IMR-90 (cell line): ENCODE measurements around the gene PPFIA2. TPM values are rescaled to one million over a fixed set of nuclear protein-coding genes. Genes with fewer than 3 reads are reported as not detected.

Source experiments
- ATAC-seq: fragments of 200-7000 bp; cut with Tn5 transposase; 2 replicates; pipeline ENCODE4 v1.9.1; 2020; ENCODE audit warnings: low read depth, mild to moderate bottlenecking, moderate library complexity
- BruUV-seq: library from RNA; stranded (reverse); fragments of 400-500 nt; replicated peaks from 2 replicates; lab custom pipeline; 2021; lab: Mats Ljungman, UMichigan
- CTCF ChIA-PET: fragments of 300-600 bp; formaldehyde crosslinking; extraction: SDS; loops from one replicate; lab custom pipeline; 2021; ENCODE audit warnings: antibody characterized with exemption; lab: Yijun Ruan, JAX
- POLR2A ChIA-PET: fragments of 300-600 bp; sonication (Branson Sonifier 250); formaldehyde crosslinking; loops from one replicate; lab custom pipeline; 2022; ENCODE audit warnings: antibody characterized with exemption; ENCODE audit not compliant: unreplicated experiment; lab: Charles Lee
- DNase-seq: peaks from one replicate; pipeline ENCODE4 v3.0.0; 2013
- H2AFZ ChIP-seq: replicated peaks from 2 replicates; pipeline ENCODE3; 2013; ENCODE audit warnings: low read length, mild to moderate bottlenecking; ENCODE audit not compliant: poor library complexity
- H2AK5ac ChIP-seq: 2 replicates; pipeline ENCODE4 v1.6.1; 2013; ENCODE audit warnings: low read depth, low read length, inconsistent platforms
- H2AK9ac ChIP-seq: replicated peaks from 2 replicates; pipeline ENCODE3; 2013; ENCODE audit warnings: mild to moderate bottlenecking, low read depth, low read length, moderate library complexity; ENCODE audit not compliant: poor library complexity
- H2BK120ac ChIP-seq: 2 replicates; pipeline ENCODE4 v1.6.1; 2013; ENCODE audit warnings: low read depth, low read length, inconsistent platforms
- H2BK15ac ChIP-seq: 3 replicates; pipeline ENCODE4 v1.6.1; 2013; ENCODE audit warnings: low read depth, low read length, inconsistent platforms
- H2BK20ac ChIP-seq: 2 replicates; pipeline ENCODE4 v1.6.1; 2013; ENCODE audit warnings: low read depth, mild to moderate bottlenecking, inconsistent platforms, low read length, moderate library complexity
- H2BK5ac ChIP-seq: 2 replicates; pipeline ENCODE4 v1.6.1; 2013; ENCODE audit warnings: mild to moderate bottlenecking, low read depth, low read length, inconsistent platforms; ENCODE audit not compliant: poor library complexity, severe bottlenecking
- H3K14ac ChIP-seq: replicated peaks from 2 replicates; pipeline ENCODE4 v1.6.1; 2013; ENCODE audit warnings: low read depth, low read length, inconsistent platforms
- H3K18ac ChIP-seq: 2 replicates; pipeline ENCODE4 v1.6.1; 2013; ENCODE audit warnings: low read depth, low read length, control low read depth
- H3K23ac ChIP-seq: 2 replicates; pipeline ENCODE4 v1.6.1; 2013; ENCODE audit warnings: low read depth, low read length, inconsistent platforms
- H3K27ac ChIP-seq: 2 replicates; pipeline ENCODE4 v1.5.1; 2013; ENCODE audit warnings: mild to moderate bottlenecking, control low read depth, low read length; ENCODE audit not compliant: insufficient read depth
- H3K27me3 ChIP-seq: 2 replicates; pipeline ENCODE4 v1.6.1; 2013; ENCODE audit warnings: low read length; ENCODE audit not compliant: control insufficient read depth, insufficient read depth
- H3K36me3 ChIP-seq: 2 replicates; pipeline ENCODE4 v1.6.1; 2013; ENCODE audit warnings: low read length, mixed read lengths; ENCODE audit not compliant: control insufficient read depth, insufficient read depth
- H3K4ac ChIP-seq: 2 replicates; pipeline ENCODE4 v1.6.1; 2013; ENCODE audit warnings: low read depth, low read length, inconsistent platforms
- H3K4me1 ChIP-seq: 2 replicates; pipeline ENCODE4 v1.6.1; 2013; ENCODE audit warnings: low read length, mixed read lengths; ENCODE audit not compliant: control insufficient read depth, insufficient read depth
- H3K4me2 ChIP-seq: 2 replicates; pipeline ENCODE4 v1.6.1; 2013; ENCODE audit warnings: low read depth, mild to moderate bottlenecking, control low read depth, low read length, moderate library complexity
- H3K4me3 ChIP-seq: 2 replicates; pipeline ENCODE4 v1.5.1; 2013; ENCODE audit warnings: low read depth, mild to moderate bottlenecking, control low read depth, low read length, moderate library complexity; ENCODE audit not compliant: insufficient read depth
- H3K56ac ChIP-seq: 2 replicates; pipeline ENCODE4 v1.6.1; 2013; ENCODE audit warnings: low read length, inconsistent platforms; ENCODE audit not compliant: insufficient read depth; ENCODE audit errors: extremely low read depth
- H3K79me1 ChIP-seq, 2 experiments: 2 replicates each; pipeline ENCODE4 v1.6.1; 2013; ENCODE audit warnings: low read length in 2 of 2, inconsistent platforms in 1 of 2, low read depth in 1 of 2
- H3K9ac ChIP-seq: 2 replicates; pipeline ENCODE4 v1.6.1; 2013; ENCODE audit warnings: low read depth, low read length, control low read depth
- H3K9me1 ChIP-seq: 2 replicates; pipeline ENCODE4 v1.6.1; 2013; ENCODE audit warnings: low read length, inconsistent platforms; ENCODE audit not compliant: insufficient read depth
- H3K9me3 ChIP-seq: 2 replicates; pipeline ENCODE4 v1.6.1; 2013; ENCODE audit warnings: low read length; ENCODE audit not compliant: control insufficient read depth, insufficient read depth
- H4K20me1 ChIP-seq: 2 replicates; pipeline ENCODE4 v1.6.1; 2013; ENCODE audit warnings: low read length, inconsistent platforms; ENCODE audit not compliant: insufficient read depth
- H4K5ac ChIP-seq: 2 replicates; pipeline ENCODE4 v1.6.1; 2013; ENCODE audit warnings: mild to moderate bottlenecking, low read depth, low read length, control low read depth
- H4K8ac ChIP-seq, 2 experiments: 2 replicates each; pipeline ENCODE4 v1.6.1; 2013; ENCODE audit warnings: low read depth in 2 of 2, low read length in 2 of 2, control low read depth in 1 of 2, inconsistent platforms in 1 of 2
- H4K91ac ChIP-seq: 2 replicates; pipeline ENCODE4 v1.6.1; 2013; ENCODE audit warnings: low read depth, low read length, inconsistent platforms; ENCODE audit not compliant: insufficient read depth
- BHLHE40 ChIP-seq: fragments of 150-350 bp; IDR thresholded peaks from 2 replicates; pipeline ENCODE4 v1.6.1; 2016; ENCODE audit warnings: mild to moderate bottlenecking, low read depth, low read length
- CEBPB ChIP-seq: IDR thresholded peaks from 2 replicates; pipeline ENCODE4 v1.6.1; 2012; ENCODE audit warnings: low read depth, low read length, improper control_type of control experiment
- CHD1 ChIP-seq: IDR thresholded peaks from 2 replicates; pipeline ENCODE4 v1.6.1; 2012; ENCODE audit warnings: low read depth, low read length, improper control_type of control experiment
- CTCF ChIP-seq: conservative IDR thresholded peaks from 2 replicates; pipeline ENCODE4 v1.5.1; 2012; ENCODE audit warnings: mild to moderate bottlenecking, low read depth, low read length, improper control_type of control experiment
- ELK1 ChIP-seq: fragments of 150-350 bp; IDR thresholded peaks from 2 replicates; pipeline ENCODE4 v1.6.1; 2016; ENCODE audit warnings: low read depth, mild to moderate bottlenecking, low read length, moderate library complexity, borderline replicate concordance
- FOS ChIP-seq: fragments of 150-350 bp; IDR thresholded peaks from 2 replicates; pipeline ENCODE4 v1.6.1; 2016; ENCODE audit warnings: low read depth, low read length
- MAFK ChIP-seq: IDR thresholded peaks from 2 replicates; pipeline ENCODE4 v1.6.1; 2012; ENCODE audit warnings: low read depth, low read length, improper control_type of control experiment
- MAZ ChIP-seq: IDR thresholded peaks from 2 replicates; pipeline ENCODE4 v1.6.1; 2012; ENCODE audit warnings: low read depth, mild to moderate bottlenecking, low read length, improper control_type of control experiment, moderate library complexity, borderline replicate concordance
- MXI1 ChIP-seq: IDR thresholded peaks from 2 replicates; pipeline ENCODE4 v1.6.1; 2012; ENCODE audit warnings: low read depth, mild to moderate bottlenecking, low read length, moderate library complexity, borderline replicate concordance
- NFE2L2 ChIP-seq: fragments of 150-350 bp; IDR thresholded peaks from 2 replicates; pipeline ENCODE4 v1.6.1; 2016; ENCODE audit warnings: low read depth, mild to moderate bottlenecking, low read length
- POLR2A ChIP-seq: IDR thresholded peaks from 2 replicates; pipeline ENCODE4 v1.6.1; 2012; ENCODE audit warnings: mild to moderate bottlenecking, low read depth, low read length
- RAD21 ChIP-seq: IDR thresholded peaks from 2 replicates; pipeline ENCODE4 v1.6.1; 2012; ENCODE audit warnings: low read length, improper control_type of control experiment
- RCOR1 ChIP-seq: IDR thresholded peaks from 2 replicates; pipeline ENCODE4 v1.6.1; 2012; ENCODE audit warnings: mild to moderate bottlenecking, low read length, improper control_type of control experiment; ENCODE audit not compliant: insufficient replicate concordance
- RFX5 ChIP-seq: IDR thresholded peaks from 2 replicates; pipeline ENCODE4 v1.8.0; 2012; ENCODE audit warnings: low read depth, mild to moderate bottlenecking, low read length, moderate library complexity
- SMC3 ChIP-seq: fragments of 150-350 bp; IDR thresholded peaks from 2 replicates; pipeline ENCODE4 v1.6.1; 2016; ENCODE audit warnings: low read depth, mild to moderate bottlenecking, antibody characterized with exemption, low read length, moderate library complexity
- USF2 ChIP-seq: fragments of 150-350 bp; IDR thresholded peaks from 2 replicates; pipeline ENCODE4 v1.6.1; 2017; ENCODE audit warnings: mild to moderate bottlenecking, antibody characterized with exemption, low read length, low read depth
- WGBS, 2 experiments: methylation state at CpG; one replicate each; pipeline versions ENCODE4 v1.1.5 to v1.1.7; 2013; ENCODE audit warnings: missing lambda C conversion rate in 2 of 2; ENCODE audit not compliant: insufficient read length in 1 of 2; ENCODE audit errors: extremely low coverage in 2 of 2; 5-methylcytosine and 5-hydroxymethylcytosine counted together
- dilution Hi-C: fragments of 300-500 bp; cut with HindIII; formaldehyde crosslinking; loops from one replicate; pipeline ENCODE4 v1.14.3; 2018; ENCODE audit warnings: low sequenced_read_pairs; ENCODE audit not compliant: unreplicated experiment
- in situ Hi-C: fragments of 300-500 bp; cut with MboI; formaldehyde crosslinking; loops from 3 replicates; pipeline ENCODE4 v1.14.3; 2019; ENCODE audit warnings: low sequenced_read_pairs, inconsistent platforms, mixed read lengths
- intact Hi-C: fragments of 100-400 bp; cut with micrococcal nuclease; formaldehyde crosslinking; loops from 2 replicates; pipeline ENCODE4 v1.10.0; 2022
- polyA plus RNA-seq, 3 experiments: library from polyadenylated mRNA; depleted of rRNA; stranded (reverse); fragments of >200 nt; gene quantifications; 2 replicates each; pipeline ENCODE4 v1.2.3, GENCODE V29; 2012; ENCODE audit warnings: low replicate concordance in 1 of 3
- total RNA-seq: library from RNA; depleted of rRNA; stranded (reverse); fragments of >200 nt; gene quantifications from 2 replicates; pipeline ENCODE4 v1.2.3, GENCODE V29; 2012

The PPFIA2 gene
- total and polyA plus RNA-seq, 2 of the 4 experiments (the other 2 are of a cell fraction) = 0.29 to 1.3 TPM

- no peak overlapping the region for H3K23ac ChIP-seq
- H3K9me3 ChIP-seq = no peaks in the 10 kb centered on the region
- dilution Hi-C loops (no loop called here), in situ Hi-C loops (no loop called here), intact Hi-C loops (no loop called here)
- DNase-seq = no peak
- no peak overlapping the region for H2AFZ ChIP-seq
- no peak for TF ChIP-seq CEBPB
- TF ChIP-seq CHD1 = no peak
- no peak for TF ChIP-seq SMC3
- TF ChIP-seq RCOR1 = no peak
- TF ChIP-seq MAFK = no peak
- TF ChIP-seq ELK1 = no peak
- no peak for TF ChIP-seq RAD21
- no peak for TF ChIP-seq BHLHE40
- no peak for TF ChIP-seq RFX5
- no peak for TF ChIP-seq USF2
- no peak for TF ChIP-seq CTCF
- no peak for TF ChIP-seq NFE2L2
- TF ChIP-seq MAZ = no peak
- no peak for TF ChIP-seq MXI1
- TF ChIP-seq POLR2A = no peak
- TF ChIP-seq FOS = no peak
- WGBS, 2 experiments = no CpG with 5 or more reads among the region's 3 CpGs
- no peak overlapping the region for H3K4me2 ChIP-seq
- H2AK5ac ChIP-seq = no peak overlapping the region
- no peak overlapping the region for H4K5ac ChIP-seq
- no peak overlapping the region for H2BK15ac ChIP-seq
- H3K4ac ChIP-seq = no peak overlapping the region
- no peak overlapping the region for H2BK5ac ChIP-seq
- H3K18ac ChIP-seq = no peak overlapping the region
- H3K36me3 ChIP-seq = no peaks in the 10 kb centered on the region
- POLR2A ChIA-PET = no interaction called here
- no peak overlapping the region for H2BK120ac ChIP-seq
- H3K9ac ChIP-seq = no peak overlapping the region
- H4K20me1 ChIP-seq = no peaks in the 10 kb centered on the region
- H3K27ac ChIP-seq = no peak overlapping the region
- no peak overlapping the region for H2AK9ac ChIP-seq
- CTCF ChIA-PET = no interaction called here
- BruUV-seq = no TSS peak
- H3K4me1 ChIP-seq = no peaks in the 10 kb centered on the region
- no peaks in the 10 kb centered on the region for H3K27me3 ChIP-seq
- H3K79me1 ChIP-seq = no peaks in the 10 kb centered on the region
- no peak overlapping the region for H3K4me3 ChIP-seq
- ATAC-seq = no peak
- no peak overlapping the region for H3K14ac ChIP-seq
- H4K8ac ChIP-seq = no peak overlapping the region
- no peak overlapping the region for H3K56ac ChIP-seq
- H3K9me1 ChIP-seq = no peaks in the 10 kb centered on the region
- H2BK20ac ChIP-seq = no peak overlapping the region
- H4K91ac ChIP-seq = no peak overlapping the region
Observed at GRCh38 chr12:81297601-81298000, 461.5 kb downstream of the PPFIA2 start.
